GM11168 (cell line): ENCODE results near the gene TSGA10.
"Not testable (repeated sequence)": the region's sequence is repeated elsewhere in the genome, so short reads cannot be mapped to it uniquely, and the experiment has no call there.

Experiments
- in situ Hi-C: fragments of 300-500 bp; cut with MboI; formaldehyde crosslinking; loops from one replicate; pipeline ENCODE4 v1.12.0; 2022; ENCODE audit warnings: low sequenced_read_pairs; ENCODE audit not compliant: unreplicated experiment

The TSGA10 gene

DNA sequence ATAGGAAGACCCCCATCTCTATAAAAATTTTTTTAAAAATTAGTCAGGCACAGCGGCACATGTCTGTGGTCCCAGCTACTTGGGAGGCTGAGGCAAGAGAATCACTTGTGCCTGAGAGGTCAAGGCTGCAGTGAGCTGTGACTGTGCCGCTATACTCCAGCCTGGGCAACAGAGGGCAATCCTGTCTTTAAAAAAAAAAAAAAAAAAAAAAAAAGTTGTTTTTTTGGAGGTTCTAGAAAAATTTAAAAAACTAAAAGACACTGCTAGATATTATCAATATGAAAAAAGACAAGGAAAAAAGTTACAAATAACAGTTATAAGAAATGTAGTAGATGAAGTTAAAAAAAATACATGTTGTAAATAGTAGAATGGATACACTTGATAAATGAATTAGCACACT lies 69.3 kb downstream of the TSGA10 start:
- in situ Hi-C loops: no loop called here

DNA sequence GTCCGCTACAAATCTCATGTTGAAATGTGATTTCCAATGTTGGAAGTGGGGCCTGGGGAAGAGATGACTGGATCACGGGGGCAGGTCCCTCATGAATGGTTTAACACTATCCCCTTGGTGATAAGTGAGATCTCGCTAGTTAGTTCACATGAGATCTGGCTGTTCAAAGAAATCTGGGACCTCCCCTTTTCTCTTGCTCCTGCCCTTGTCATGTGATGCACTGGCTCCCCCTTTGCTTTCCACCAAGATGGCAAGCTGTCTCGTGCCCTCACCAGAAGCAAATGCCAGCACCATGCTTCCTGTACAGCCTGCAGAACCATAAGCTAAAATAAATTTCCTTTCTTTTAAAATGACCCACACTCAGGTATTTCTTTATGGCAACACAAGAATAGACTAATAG lies 70.5 kb downstream of the TSGA10 start:
- in situ Hi-C loops: no loop called here

DNA sequence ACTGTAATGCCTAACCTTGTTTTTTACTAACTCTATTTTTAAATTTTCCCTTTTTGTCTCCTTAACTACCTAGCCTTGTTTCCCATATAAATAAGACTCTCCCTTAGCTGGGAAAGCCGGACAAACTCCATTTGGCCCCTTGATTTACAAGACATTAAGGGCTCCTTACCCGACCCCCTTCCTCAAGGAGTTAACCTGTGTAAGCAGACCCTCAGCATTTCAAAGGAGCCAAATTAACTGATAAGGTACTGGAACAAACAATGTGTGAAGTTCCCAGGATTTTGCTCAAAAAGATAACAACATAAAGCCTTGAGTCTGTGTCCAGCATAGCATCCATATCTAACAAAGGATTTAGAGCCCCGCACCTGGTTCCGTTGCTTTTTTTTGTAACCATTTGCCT lies 72.9 kb downstream of the TSGA10 start:
- in situ Hi-C loops: no loop called here

DNA sequence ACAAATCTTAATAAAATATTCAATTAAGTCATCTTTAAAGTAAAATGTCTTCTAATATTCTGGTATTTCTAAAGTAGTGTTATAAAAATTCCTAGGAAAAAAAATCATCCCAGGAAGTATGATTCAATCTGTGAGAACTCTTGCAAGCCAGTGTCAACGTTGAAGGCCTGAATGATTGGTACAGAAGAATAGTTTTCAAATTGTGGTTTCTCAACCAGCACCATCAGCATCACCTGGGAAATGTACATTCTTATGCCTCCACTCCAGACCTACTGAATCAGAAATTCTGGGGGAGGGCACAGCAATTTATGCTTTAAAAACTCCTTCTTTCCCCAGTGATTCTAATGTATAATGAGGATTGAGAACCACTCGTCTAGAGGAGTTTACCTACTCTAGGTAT lies 75.5 kb downstream of the TSGA10 start:
- in situ Hi-C loops: no loop called here

DNA sequence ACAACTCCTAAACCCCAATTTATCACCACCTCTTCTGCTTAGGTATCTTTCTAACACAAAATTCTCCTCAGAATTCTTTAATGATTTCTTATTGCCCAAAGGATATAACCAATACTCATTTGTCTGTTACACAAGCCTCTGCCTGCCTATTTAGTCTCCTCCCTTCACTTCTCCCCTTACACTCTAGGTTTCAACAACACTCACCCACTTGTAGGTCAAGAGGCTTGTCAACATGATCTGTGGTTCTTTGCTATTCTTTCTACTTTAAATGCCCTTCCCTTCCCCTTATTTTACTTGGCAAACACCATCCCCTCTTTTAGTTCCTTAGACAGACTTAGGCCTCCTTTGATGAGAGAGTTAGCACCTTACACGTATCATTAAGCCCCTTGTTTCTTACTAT lies 82.2 kb downstream of the TSGA10 start:
- in situ Hi-C loops: no loop called here

DNA sequence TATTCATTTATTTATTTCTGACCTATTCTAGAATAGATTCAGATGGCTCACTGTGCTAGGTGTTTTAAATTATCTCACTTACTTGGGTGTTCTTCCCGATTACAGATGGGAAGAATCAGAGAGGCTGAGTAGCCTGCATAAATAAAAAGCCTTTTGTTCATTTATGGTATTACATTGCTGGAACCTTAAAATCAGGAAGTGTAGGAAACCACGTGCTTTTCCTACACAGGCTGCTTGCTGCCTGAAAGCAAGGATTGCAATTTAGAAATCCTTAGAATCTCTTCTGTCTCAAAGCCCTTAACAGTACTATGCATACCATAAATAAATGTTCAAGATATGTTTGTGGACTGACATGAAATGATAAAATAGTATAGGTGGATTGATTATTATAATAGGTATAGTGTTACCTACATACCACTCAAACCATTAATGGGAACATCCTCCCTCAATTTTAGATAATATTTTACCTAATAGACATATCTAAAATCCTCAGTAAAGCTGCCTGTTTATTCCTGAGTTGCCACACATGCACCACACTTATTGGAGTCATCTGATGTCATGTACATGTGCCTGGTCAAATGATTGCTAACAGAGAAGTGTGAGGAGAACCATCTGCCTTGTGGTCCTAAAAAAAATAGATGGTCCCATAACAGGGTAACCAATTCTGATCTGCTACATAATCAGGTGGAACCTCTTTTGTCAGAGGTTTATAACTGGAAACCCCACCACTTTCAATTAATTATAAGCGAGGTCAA lies 86.7 kb downstream of the TSGA10 start:
- in situ Hi-C loops: loop anchor here (10.0 kb wide), 1 partner anchor 403 kb away; no protein-coding TSS in a partner anchor

DNA sequence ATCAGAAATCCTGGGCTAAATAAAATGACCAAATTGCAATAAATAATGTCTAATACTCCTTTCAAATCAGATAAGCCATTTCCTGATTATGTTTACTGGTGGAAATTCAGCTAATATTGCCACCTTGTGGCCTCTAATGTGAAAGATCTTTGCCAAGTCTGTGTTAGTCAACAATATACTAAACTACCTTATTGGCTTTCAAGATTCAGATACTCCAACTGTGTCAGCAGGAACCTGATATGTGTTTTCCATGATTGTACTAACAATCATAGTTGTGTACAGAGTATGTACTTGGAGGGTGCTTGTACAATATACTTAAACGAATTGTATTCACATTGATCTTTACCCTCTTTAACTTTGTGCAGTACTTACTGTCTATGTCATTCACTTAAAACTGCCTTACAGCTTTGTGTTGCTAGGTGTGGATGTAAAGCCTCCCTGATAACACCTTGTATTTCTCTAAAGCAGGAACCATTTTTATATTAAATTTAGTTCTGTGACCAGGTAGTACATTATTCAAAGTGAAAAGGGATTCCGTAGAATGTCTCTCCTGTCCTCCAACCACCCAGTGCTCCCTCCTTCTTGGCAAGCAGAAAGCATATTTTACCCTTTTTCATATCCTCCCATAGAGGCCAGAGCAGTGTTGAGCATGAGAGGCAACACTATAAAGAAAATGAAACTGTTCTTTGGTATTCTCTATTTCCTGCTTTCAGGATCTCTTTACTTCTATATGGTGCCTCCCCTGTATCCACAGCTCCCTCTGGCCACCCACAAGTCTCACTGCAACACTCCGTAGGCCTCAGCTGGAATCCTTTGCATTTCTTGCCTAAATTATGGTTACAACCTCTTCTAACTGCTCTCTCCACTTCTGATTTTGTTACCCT lies 88.4 kb downstream of the TSGA10 start:
- in situ Hi-C loops: loop anchor here (10.0 kb wide), 1 partner anchor 402 kb away; no protein-coding TSS in a partner anchor

DNA sequence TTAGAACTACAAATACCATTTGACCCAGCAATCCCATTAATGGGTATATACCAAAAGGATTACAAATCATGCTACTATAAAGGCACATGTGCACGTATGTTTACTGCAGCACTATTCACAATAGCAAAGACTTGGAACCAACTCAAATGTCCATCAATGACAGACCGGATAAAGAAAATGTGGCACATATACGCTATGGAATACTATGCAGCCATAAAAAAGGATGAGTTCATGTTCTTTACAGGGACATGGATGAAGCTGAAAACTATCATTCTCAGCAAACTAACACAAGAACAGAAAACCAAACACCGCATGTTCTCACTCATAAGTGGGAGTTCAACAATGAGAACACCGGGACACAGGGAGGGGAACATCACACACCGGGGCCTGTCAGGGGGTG lies 105.6 kb downstream of the TSGA10 start:
- in situ Hi-C loops: not testable (repeated sequence)

DNA sequence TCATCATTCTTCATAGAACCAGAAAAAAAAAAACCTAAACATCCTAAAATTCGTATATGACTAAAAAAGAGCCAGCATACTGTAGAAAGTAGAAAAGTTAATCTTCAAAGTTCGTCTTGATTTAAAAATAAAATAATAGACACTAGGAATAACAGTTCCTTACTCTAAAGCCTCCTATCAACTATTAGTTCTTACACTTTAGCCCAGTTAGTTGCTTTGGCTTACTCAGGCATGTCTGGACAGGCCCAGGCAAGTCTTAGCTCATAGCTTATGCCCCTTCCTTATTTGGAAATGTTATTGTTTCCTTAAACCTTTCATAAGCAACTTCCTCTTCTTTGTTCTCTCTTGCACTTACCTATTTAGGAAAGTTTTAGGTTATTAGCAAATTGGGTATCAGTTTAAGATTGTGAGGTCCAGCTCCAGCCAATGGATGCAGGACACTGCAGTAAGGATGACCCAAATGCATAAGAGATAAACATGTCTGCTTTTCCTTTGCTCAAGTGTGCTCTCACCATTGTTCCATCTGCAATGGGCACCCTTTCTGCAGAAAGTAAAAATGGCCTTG lies 113.9 kb downstream of the TSGA10 start:
- in situ Hi-C loops: not testable (repeated sequence)

DNA sequence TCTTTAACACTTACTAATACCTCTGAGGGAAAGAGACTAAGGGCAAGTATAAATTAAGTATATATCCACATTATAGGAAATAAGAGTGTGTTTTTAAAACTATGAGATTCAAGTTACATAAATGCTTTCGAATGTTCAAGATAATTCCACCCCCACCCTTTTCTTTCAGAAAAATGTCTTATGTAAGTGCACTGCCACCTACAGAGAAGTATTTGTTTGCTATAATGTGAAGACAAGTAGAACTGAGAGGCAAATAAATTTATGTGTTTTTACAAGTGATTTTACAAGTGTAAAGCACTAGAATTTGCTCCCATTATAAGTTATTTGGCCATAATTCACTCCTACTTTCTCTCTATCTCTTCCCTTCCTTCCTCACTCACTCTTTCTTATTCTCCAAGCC lies 118.8 kb downstream of the TSGA10 start:
- in situ Hi-C loops: no loop called here

DNA sequence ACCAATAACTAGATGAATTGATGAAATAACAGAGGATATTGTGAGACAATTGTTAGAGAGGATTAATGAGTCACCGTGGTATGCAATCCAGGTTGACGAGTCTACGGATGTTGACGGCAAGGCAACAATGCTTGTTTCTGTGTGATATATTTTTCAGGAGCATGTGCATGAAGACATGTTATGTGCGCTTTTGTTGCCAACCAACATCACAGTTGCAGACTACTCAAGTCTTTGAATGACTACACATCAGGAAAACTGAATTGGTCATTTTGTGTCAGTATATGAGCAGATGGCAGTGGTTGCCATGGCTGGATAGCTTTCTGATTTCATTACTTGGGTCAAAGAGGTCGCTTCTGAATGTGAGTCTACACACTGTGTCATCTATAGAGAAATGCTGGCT lies 122.0 kb downstream of the TSGA10 start:
- in situ Hi-C loops: no loop called here

DNA sequence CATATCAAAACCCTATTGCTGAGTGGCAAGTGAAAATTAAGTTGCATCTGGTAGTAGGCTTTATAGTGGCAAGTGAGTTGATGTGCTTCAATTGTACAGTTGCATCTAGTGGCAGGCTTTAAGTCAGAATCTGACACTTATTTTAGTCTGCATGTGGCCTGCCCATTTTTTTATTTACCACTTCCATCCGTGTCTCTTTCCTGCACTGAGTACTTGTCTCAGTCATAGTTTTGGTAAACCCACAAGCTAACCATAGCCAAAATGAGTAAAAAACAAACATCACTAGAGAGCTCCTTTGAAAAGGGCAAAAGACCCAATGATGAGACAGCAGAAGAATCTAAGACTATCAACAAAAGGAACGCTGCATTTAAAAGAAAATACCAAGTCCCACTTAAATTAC lies 122.7 kb downstream of the TSGA10 start:
- in situ Hi-C loops: no loop called here

DNA sequence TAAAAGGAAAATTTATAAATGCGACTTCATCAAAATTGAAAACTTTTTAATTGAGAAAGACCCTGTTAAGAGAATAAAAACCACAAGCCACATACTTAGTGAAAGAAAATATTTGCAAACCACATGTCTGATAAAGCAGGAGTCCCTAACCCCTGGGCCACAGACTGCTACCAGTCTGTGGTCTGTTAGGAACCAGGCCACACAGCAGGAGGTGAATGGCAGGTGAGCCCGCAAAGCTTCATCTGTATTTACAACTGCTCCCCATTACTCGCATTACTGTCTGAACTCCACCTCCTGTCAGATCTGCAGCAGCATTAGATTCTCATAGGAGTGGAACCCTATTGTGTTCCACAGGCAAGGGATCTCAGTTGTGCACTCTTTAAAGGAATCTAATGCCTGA lies 123.3 kb downstream of the TSGA10 start:
- in situ Hi-C loops: no loop called here

DNA sequence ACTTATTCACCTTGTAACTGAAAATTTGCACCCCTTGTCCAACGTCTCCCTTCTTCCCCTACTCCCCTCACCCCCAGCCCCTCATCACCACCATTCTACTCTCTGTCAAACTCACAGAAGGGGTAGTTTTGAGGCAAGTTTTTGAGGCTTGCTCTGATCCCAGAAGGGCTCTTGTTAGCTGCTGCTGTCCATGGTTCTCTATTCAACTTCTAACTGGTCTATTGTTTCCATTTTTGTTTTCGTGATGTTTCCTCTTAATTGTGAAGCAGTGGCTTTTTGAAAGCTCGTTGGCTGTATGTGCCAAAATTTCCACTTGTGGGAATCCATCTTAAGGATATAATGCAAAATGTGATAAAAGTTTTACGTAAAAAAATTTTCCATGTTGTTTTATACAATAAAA lies 126.2 kb downstream of the TSGA10 start:
- in situ Hi-C loops: no loop called here

DNA sequence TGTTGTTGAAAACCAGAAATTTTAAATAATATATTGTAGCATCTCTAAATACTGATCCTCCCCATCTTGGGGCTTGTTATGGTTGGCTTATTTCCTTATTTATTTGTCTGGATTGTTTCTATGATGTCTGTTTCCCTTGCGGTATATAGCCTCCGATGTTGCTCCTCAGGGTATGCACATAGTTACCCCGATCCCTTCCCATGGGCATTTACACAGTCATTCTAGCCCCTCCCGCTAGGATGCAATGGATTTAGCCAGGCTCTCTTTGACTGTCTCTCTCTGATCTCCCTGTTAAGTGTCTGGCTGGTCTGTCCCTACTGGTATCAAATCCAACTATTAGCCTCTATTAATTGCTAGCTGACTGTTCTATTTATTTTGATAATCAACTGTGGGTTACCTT lies 126.9 kb downstream of the TSGA10 start:
- in situ Hi-C loops: no loop called here

DNA sequence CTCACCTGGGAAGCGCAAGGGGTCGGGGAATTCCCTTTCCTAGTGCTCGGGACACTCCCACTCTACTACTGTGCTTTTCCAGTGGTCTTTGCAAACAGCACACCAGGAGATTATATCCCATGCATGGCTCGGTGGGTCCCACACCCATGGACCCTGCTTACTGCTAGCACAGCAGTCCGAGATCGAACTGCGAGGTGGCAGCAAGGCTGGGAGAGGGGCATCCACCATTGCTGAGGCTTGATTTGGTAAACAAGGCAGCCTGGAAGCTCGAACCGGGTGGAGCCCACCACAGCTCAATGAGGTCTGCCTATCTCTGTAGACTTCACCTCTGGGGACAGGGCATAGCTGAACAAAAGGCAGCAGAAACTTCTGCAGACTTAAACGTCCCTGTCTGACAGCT lies 154.0 kb downstream of the TSGA10 start:
- in situ Hi-C loops: no loop called here

DNA sequence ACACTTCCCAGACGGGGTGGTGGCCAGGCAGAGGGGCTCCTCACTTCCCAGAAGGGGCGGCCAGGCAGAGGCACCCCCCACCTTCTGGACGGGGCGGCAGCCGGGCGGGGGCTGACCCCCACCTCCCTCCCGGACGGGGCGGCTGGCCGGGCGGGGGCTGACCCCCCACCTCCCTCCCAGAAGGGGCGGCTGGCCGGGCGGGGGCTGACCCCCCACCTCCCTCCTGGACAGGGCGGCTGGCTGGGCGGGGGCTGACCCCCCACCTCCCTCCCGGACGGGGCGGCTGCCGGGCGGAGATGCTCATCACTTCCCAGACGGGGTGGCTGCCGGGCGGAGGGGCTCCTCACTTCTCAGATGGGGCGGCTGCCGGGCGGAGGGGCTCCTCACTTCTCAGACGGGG lies 166.0 kb downstream of the TSGA10 start:
- in situ Hi-C loops: not testable (repeated sequence)

DNA sequence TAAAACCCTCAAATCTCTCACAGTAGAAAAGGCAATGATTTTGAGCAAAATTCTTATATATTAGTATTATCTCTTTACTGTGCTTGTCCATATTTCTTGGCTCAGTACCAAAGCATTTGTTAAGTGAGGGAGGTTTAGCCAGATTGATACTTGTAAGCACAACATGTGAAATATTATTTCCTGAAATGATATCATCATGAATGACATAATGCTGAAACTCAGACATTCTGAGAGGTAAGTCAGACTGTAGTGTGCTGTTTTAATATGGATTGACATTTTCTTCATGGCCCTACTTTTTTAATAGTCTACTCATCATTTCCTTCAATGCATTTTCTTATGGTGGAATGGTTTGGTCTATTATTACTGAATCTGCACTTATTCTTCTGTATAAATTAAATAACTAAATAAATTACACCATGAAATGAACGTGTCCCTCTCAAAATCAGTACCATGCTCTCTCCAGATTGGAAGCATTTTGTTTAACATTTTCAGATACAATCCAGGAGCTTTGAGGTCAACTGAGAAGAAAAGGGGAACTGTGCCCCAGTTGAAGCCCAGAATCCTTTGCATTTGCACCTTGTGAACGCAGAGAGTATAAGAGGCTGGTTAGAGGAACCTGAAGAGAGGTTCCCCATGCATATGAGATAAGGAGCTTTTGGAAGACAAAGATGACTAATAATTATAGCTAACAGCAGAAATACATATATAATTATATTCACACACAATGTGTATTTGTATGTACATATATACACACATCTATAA lies 168.7 kb downstream of the TSGA10 start:
- in situ Hi-C loops: no loop called here

DNA sequence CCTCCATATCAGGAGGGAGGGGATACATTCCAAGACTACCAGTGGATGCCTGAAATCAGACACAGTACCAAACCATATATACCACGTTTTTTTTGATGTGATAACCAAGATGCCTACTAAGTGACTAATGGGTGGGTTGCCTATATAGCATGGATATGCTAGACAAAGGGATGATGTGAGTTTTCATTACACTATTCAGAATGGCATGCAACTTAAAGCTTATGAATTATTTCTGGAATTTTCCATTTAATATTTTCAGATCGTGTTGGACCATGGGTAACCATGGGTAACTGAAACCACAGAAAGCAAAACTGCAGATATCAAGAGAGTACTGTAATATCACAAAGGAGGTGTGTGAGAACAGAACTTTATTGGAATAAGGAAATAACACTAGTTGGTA lies 179.1 kb downstream of the TSGA10 start:
- in situ Hi-C loops: no loop called here

DNA sequence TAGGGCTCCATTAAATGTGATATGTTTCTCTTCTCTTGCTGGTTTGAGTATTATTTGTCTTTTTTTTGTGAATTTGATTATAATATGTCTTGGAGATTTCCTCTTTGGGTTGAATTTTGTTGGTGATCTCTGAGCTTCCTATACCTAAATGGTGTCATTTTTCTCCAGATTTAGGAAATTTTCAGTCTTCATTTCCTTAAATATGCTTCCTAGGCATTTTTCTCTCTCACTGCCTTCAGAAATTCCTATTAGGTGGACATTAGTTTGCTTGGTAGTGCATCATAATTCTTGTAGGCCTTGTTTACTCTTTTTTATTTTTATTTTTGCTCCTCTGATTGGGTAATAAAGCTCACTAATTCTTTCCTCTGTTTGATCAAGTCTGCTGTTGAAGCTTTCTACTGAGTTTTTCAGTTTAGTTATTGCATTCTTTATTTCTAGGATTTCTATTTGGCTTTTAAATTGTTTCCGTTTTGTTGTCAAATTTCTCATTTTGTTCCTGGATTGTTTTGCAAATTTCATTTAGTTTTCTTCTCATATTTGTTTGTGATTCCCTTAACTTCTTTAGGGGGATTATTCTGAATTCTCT lies 182.1 kb downstream of the TSGA10 start:
- in situ Hi-C loops: no loop called here
